HG03439 (cell line): ENCODE results near the gene COL23A1.
"Not testable (repeated sequence)": the region's sequence is repeated elsewhere in the genome, so short reads cannot be mapped to it uniquely, and the experiment has no call there.

Experiments used
- ATAC-seq: cut with Tn5 transposase; IDR thresholded peaks from one replicate; pipeline ENCODE4 v1.9.1; 2021; ENCODE audit warnings: mild to moderate bottlenecking, moderate library complexity; ENCODE audit not compliant: unreplicated experiment

The COL23A1 gene

GRCh38 chr5:178236126-178236525 lies 354.1 kb downstream of the COL23A1 start:
- no peak for ATAC-seq

GRCh38 chr5:178235588-178235974 lies 354.6 kb downstream of the COL23A1 start:
- ATAC-seq: no peak

GRCh38 chr5:178234750-178235587 lies 355.2 kb downstream of the COL23A1 start:
- ATAC-seq: no peak

GRCh38 chr5:178234121-178234749 lies 356.0 kb downstream of the COL23A1 start:
- no peak for ATAC-seq

GRCh38 chr5:178232920-178233429 lies 357.2 kb downstream of the COL23A1 start:
- ATAC-seq: peak; percentile 26

GRCh38 chr5:178232124-178232919 lies 357.9 kb downstream of the COL23A1 start, which contains the start of gene PHYKPL:
Gene PHYKPL, minus strand, starts transcription at chr5:178232802. Its CDS starts 252 bp downstream, at chr5:178232550.
- ATAC-seq: peak; percentile 63

- peak; percentile 2 for ATAC-seq
These were observed 358.6 kb downstream of the COL23A1 start for GRCh38 chr5:178231539-178232123.

GRCh38 chr5:178230879-178231538 lies 359.2 kb downstream of the COL23A1 start:
- no peak for ATAC-seq

GRCh38 chr5:178229861-178230260 lies 360.3 kb downstream of the COL23A1 start:
- no peak for ATAC-seq

GRCh38 chr5:178229111-178229510 lies 361.1 kb downstream of the COL23A1 start:
- not testable (repeated sequence) for ATAC-seq

- ATAC-seq: no peak
These were observed 361.6 kb downstream of the COL23A1 start for GRCh38 chr5:178228609-178229008.

- ATAC-seq: no peak
These were observed 362.3 kb downstream of the COL23A1 start for GRCh38 chr5:178227929-178228328.

- no peak for ATAC-seq
These were observed 363.0 kb downstream of the COL23A1 start for GRCh38 chr5:178227138-178227659.

GRCh38 chr5:178225174-178225573 lies 365.0 kb downstream of the COL23A1 start:
- ATAC-seq: no peak

- no peak for ATAC-seq
These were observed 365.8 kb downstream of the COL23A1 start for GRCh38 chr5:178224403-178224802.

- ATAC-seq: no peak
These were observed 366.3 kb downstream of the COL23A1 start for GRCh38 chr5:178223828-178224335.

- ATAC-seq: no peak
These were observed 366.9 kb downstream of the COL23A1 start for GRCh38 chr5:178223196-178223773.

GRCh38 chr5:178222292-178222691 lies 367.9 kb downstream of the COL23A1 start:
- ATAC-seq: no peak

GRCh38 chr5:178221853-178222252 lies 368.3 kb downstream of the COL23A1 start:
- no peak for ATAC-seq
